IPS-20b (cell line): Measurements from ENCODE around the gene CDH4.

Experiments used
- H3K27ac ChIP-seq: one replicate; pipeline ENCODE4 v1.5.1; 2013; ENCODE audit warnings: low read length
- H3K27me3 ChIP-seq: 2 replicates; pipeline ENCODE4 v1.6.1; 2013; ENCODE audit warnings: mild to moderate bottlenecking, low read length, inconsistent platforms; ENCODE audit not compliant: insufficient read depth
- H3K36me3 ChIP-seq: 2 replicates; pipeline ENCODE4 v1.6.1; 2013; ENCODE audit warnings: low read depth, mild to moderate bottlenecking, inconsistent platforms, low read length, moderate library complexity; ENCODE audit not compliant: insufficient read depth
- H3K4me1 ChIP-seq: 2 replicates; pipeline ENCODE4 v1.6.1; 2013; ENCODE audit warnings: mild to moderate bottlenecking, control low read depth, inconsistent platforms, low read length, moderate library complexity; ENCODE audit not compliant: insufficient read depth
- H3K4me3 ChIP-seq: 2 replicates; pipeline ENCODE4 v1.5.1; 2013; ENCODE audit warnings: mild to moderate bottlenecking, low read length, inconsistent platforms
- H3K9ac ChIP-seq: 2 replicates; pipeline ENCODE4 v1.6.1; 2013; ENCODE audit warnings: low read depth, mild to moderate bottlenecking, inconsistent platforms, low read length, moderate library complexity
- H3K9me3 ChIP-seq: 2 replicates; pipeline ENCODE4 v1.6.1; 2013; ENCODE audit warnings: mild to moderate bottlenecking, low read depth, low read length, inconsistent platforms; ENCODE audit not compliant: insufficient read depth

Gene CDH4

DNA sequence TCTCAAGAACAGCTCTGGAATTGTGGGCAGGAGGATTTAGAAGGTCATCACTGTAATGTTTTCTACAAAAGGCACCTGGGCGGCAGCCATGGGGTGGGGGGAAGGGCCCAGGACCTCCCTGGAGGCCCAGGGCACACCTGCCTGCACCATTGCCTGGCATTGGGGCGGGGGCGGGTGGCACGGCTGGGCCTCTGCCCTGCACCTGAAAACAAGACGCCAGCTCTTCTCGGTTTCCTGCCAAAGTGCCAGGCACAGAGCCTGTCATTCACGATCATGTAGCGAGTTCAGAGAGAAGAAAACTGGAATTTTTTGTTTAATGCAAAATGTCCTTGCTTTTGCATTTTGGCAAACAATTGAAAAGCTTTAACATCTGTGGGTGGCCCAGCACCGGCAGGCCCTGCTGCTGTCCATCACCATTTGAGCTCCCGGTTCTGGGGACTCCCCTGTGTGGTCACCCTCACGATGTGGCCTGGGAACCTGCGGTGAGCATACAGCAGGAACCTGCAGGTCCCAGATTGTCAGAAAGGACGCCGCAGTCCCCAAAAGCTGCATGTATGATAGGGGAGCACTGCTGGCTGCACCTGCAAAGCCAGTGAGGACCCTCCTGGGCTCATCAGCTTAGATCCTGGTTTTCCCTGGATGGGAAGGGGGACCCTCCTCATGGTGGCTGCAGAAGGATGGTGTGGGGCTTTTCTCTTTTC, 262.9 kb downstream of the CDH4 start:
- Histone ChIP-seq H3K36me3 (no peaks in the 10 kb centered on the region), H3K27me3 (peaks cover 34% of the 10 kb centered on the region), H3K4me1 (peaks cover 10% of the 10 kb centered on the region; the same call in 1 of the 2 replicates), H3K27ac (no peak overlapping the region), H3K9me3 (no peaks in the 10 kb centered on the region), H3K4me3 (no peak overlapping the region), H3K9ac (no peak overlapping the region)

DNA sequence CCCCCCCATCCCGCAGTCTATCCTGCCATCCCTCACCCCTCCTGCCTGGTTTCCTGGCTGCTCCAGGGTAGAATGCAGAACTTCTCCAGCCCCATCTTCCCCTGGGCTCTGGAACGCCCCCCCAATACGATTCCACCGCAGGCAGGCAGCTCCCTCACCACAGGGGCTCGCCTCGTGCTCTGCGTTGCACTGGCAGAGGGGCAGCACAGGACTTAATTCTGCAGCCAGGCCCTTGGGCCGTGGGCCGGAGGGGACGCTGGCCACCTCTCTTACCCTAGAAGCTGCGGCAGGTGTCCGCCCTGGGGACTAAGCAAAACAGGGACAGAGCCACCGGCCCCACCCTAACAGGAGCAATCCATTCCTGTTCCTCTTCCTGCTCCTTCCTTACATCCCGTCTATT, 263.9 kb downstream of the CDH4 start:
- Histone ChIP-seq H3K27ac (no peak overlapping the region), H3K4me1 (peaks cover 10% of the 10 kb centered on the region; the same call in 1 of the 2 replicates), H3K36me3 (no peaks in the 10 kb centered on the region), H3K4me3 (no peak overlapping the region), H3K27me3 (peaks cover 34% of the 10 kb centered on the region), H3K9me3 (no peaks in the 10 kb centered on the region), H3K9ac (no peak overlapping the region)

DNA sequence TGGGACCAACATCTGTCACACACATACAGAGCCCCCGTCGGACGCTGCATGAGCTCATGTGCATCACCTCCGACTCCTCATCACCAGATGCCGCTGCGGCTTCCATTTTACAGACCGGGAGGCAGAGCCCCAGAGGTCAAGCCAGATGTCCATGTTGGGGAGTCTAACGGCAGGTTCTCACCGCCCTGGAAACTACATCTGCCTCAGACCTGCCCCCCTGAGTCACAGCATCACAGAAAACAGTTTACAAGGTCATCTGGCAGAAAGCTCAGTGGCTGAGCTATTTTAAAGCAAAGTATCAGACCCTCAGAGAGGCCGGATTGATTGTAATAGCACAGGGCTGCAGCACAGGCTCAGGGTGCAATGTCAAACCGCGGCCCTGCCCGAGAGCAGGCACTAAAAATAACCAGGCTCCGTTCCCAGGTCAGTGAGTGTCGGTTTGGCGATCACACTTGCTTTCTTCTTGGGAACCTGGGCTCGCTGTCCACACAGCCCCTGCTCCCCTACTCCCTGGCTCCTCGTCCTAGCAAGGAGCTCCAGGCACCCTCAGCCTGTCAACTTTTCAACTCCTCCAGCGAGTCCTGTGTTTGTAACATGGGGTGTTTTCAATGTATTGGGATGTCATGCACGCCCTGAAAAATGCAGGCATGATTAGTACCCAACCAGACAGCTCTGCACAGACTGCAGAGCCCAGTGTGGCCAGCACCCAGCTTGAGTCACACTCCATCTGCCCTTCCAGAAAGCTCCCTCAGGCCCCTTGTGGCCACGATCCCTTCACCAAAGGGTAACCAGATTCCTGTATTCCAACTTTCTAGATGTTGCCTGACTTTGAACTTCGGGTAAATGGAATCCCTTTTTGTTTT, 264.5 kb downstream of the CDH4 start:
- Histone ChIP-seq H3K4me3 (no peak overlapping the region), H3K9me3 (no peaks in the 10 kb centered on the region), H3K27me3 (peaks cover 29% of the 10 kb centered on the region), H3K4me1 (peaks cover 10% of the 10 kb centered on the region; the same call in 1 of the 2 replicates), H3K36me3 (no peaks in the 10 kb centered on the region), H3K9ac (no peak overlapping the region), H3K27ac (no peak overlapping the region)

DNA sequence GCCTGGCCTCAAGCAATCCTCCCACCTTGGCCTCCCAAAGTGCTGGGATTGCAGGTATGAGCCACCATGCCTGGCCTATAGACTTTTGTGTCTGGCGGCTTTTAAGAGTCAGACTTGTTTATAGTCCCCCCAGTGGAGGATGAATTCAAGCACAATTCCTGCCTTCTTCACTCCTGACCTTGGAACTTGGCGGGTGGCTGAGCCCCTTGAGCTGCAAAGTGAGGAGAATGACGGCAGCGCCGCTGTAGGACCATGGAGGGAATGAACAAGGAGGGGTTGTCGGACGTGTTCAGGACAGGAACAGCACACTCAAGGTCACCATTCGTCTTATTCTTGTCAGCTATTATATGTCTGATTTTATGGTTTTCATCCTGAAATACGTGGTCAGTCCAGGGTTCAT, 265.4 kb downstream of the CDH4 start:
- H3K27ac ChIP-seq = no peak overlapping the region
- H3K4me3 ChIP-seq = no peak overlapping the region
- no peaks in the 10 kb centered on the region for H3K36me3 ChIP-seq
- no peaks in the 10 kb centered on the region for H3K9me3 ChIP-seq
- no peak overlapping the region for H3K9ac ChIP-seq
- peaks cover 29% of the 10 kb centered on the region for H3K27me3 ChIP-seq
- peaks cover 10% of the 10 kb centered on the region; the same call in 1 of the 2 replicates for H3K4me1 ChIP-seq

DNA sequence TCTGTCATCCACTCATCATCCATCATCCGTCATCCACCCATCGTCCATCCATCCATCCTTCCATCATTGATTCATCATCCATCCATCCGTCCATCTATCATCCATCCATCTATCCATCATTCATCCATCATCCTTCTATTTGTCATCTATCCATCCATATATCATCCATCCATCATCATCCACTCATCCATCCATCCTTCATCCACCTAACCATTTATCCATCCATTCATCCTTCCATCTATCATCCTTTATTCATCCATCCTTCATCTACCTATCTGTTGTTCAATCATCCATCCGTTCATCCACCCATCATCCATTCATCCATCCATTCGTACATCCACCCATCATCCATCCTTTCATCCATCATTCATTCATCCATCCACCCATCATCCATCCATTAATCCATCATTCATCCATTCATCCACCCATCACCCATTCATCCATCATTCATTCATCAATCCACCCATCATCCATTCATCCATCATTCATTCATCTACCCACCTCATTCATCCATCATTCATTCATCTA, 266.4 kb downstream of the CDH4 start:
- H3K27me3 ChIP-seq = peaks cover 33% of the 10 kb centered on the region
- no peak overlapping the region for H3K9ac ChIP-seq
- H3K4me1 ChIP-seq = peaks cover 9% of the 10 kb centered on the region; the same call in 1 of the 2 replicates
- H3K27ac ChIP-seq = no peak overlapping the region
- no peaks in the 10 kb centered on the region for H3K9me3 ChIP-seq
- no peaks in the 10 kb centered on the region for H3K36me3 ChIP-seq
- H3K4me3 ChIP-seq = no peak overlapping the region

DNA sequence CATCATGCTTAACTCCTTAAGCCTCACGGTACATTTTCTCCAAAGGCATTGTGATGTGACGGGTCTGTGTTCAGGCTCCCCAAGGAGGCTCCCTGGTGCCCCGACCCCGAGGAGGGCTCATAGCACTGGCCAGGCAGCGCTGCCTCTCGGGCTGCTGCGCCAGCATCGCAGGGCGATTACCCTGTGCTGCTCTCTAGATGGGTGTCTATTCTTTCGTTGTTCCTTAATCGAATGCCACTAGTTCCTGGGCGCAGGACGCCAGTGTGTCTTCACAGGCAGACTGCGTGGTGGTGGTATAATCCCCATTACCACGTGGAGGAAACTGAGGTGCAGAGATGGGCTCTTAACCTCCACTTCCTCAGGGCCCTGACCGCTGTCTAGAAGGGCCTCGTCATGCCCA, 267.4 kb downstream of the CDH4 start:
- H3K4me1 ChIP-seq = peaks cover 5% of the 10 kb centered on the region; the same call in 1 of the 2 replicates
- H3K9me3 ChIP-seq = no peaks in the 10 kb centered on the region
- H3K27me3 ChIP-seq = peaks cover 33% of the 10 kb centered on the region
- H3K36me3 ChIP-seq = no peaks in the 10 kb centered on the region
- H3K9ac ChIP-seq = no peak overlapping the region
- H3K27ac ChIP-seq = no peak overlapping the region
- H3K4me3 ChIP-seq = no peak overlapping the region

DNA sequence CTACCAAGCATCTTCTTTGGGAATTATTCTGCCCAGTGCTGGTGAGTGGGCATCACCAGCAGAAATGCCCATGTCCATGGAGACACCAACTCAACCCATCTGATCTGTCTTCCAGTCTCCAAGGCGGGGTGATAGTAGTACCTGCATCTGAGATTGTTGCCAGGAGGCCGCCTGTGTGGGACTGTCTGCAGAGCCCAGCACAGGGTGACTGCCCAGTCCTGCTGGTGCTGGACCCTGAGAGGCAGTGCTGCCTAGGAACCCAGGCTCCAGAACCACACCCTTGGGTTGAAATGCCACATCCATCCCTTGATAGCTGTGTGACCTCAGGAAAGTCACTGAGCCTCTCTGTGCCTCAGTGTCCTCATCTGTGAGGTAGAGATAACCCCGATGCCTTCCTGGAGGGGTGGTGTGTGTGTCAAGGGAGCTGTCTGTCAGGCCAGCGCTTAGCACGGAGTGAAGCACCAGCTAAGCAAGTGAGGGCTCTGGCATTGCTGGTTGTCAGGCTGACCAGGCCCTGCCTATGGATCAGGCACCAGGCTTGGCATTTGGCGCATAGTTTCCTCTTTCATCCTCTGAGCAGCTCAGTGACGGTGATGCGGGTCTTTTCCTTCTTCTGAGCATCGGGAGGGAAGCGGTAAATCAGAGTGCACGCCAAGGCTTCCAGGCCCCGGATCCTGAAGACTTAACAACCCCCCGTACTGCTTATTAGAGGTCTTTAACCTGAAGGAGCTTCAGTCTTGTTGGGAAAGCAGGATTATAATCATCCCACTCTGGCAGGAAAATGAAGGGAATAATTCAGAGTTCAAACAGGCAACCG, 268.2 kb downstream of the CDH4 start:
- Histone ChIP-seq H3K4me3 (no peak overlapping the region), H3K27ac (no peak overlapping the region), H3K9ac (no peak overlapping the region), H3K36me3 (no peaks in the 10 kb centered on the region), H3K27me3 (peaks cover 33% of the 10 kb centered on the region), H3K4me1 (peaks cover 3% of the 10 kb centered on the region; the same call in 1 of the 2 replicates), H3K9me3 (no peaks in the 10 kb centered on the region)

DNA sequence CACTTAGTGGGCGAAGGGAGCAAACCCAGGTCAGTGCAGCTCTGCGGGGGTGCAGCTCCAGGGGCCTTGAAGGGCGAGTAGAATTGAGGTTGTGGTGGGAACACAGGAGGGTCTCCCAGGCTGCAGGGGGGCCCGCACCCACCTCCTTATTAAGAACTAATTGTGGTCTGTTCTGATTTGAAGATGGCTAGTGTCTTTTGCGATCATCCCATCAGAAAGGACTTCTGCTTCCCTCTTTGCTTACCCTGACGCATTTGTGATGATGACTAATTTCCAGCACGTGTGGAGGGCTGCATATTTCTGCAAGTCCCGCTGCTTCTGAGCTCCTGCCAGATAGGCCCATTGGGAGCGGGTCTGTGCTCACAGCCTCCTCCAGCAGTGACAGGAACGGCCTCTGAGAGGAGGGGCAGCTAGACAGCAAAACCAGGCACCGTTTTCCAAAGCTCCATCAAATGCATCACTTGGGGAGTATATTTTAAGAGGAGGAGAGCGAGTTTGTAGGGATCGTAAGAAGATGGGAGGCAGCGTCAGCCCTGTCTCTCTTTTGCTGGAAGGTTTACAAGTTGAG, 268.9 kb downstream of the CDH4 start:
- Histone ChIP-seq H3K4me3 (no peak overlapping the region), H3K9ac (no peak overlapping the region), H3K27ac (no peak overlapping the region), H3K9me3 (no peaks in the 10 kb centered on the region), H3K27me3 (peaks cover 37% of the 10 kb centered on the region), H3K4me1 (no peaks in the 10 kb centered on the region; the same call in 1 of the 2 replicates), H3K36me3 (no peaks in the 10 kb centered on the region)

DNA sequence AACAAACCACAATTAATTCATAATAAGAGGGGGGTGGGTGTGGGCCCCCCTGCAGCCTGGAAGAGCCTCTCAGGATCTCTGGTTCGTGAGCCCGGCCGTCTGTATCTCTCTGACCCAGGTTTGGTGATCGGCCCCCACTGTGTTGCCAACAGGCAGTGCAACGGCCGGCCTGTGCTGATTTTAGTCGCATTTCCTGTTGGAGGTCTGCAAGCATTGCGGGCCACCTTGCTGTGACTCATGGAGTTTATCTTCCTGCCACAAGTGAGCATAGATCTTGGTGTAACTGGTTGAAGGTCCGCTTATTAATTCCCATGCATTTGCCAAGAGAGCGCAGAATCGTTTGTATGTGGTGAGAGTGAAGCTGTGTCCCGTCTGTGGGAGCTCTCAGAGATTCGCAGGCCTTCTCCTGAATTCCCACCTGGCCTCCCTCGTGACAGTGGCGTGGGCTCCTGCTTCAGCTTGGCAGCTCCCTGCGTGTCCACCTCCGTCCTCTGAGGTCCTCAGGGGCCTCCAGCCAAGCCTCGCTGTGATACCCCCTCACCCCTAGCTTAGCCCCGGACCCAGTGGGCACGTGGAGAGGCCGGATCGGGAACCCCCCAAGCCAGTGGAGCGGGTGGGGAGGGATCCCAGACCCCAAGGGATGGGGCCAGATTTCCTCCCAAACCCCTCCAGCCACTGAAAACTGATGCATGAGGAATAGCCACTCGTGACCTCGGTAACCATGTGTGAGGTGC, 269.8 kb downstream of the CDH4 start:
- H3K27me3 ChIP-seq = peaks cover 34% of the 10 kb centered on the region
- H3K9ac ChIP-seq = no peak overlapping the region
- no peak overlapping the region for H3K27ac ChIP-seq
- H3K4me3 ChIP-seq = no peak overlapping the region
- H3K36me3 ChIP-seq = no peaks in the 10 kb centered on the region
- no peaks in the 10 kb centered on the region for H3K9me3 ChIP-seq
- H3K4me1 ChIP-seq = no peaks in the 10 kb centered on the region; the same call in 1 of the 2 replicates

DNA sequence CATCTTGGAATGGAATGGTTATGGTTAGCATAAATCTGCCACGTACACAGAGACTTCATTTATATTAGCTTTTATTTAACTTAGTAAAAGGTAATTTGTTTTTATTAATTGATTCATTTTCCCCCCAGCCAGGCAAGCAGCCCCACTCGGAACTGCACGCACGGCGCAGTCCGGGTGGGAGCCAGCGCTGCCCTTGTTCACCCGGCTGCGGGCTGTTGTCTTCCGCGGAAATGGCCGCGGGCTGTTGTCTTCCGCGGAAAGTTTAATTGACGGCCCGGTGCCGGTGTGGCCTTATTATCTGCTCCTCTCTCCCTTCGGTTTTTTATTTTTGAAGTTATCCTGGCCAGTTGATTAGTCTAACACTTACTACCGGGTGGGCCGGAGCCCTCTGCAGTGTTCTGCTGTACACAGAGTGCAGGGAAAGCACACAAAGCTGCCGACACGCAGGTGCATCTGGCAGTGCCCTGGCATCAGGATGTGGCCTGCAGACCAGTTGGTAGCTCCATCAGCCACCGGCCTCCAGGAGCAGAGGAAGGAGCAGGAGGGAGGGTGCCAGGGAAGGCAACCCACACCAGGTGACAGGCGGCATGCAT, 270.5 kb downstream of the CDH4 start:
- no peaks in the 10 kb centered on the region for H3K36me3 ChIP-seq
- no peak overlapping the region for H3K27ac ChIP-seq
- H3K9ac ChIP-seq = no peak overlapping the region
- no peaks in the 10 kb centered on the region; the same call in 1 of the 2 replicates for H3K4me1 ChIP-seq
- H3K27me3 ChIP-seq = peaks cover 32% of the 10 kb centered on the region; the same call in 1 of the 2 replicates
- no peak overlapping the region for H3K4me3 ChIP-seq
- H3K9me3 ChIP-seq = no peaks in the 10 kb centered on the region
